GM19240 (cell line): ENCODE data around the gene ALOX12.
"Not testable (repeated sequence)": the region's sequence is repeated elsewhere in the genome, so short reads cannot be mapped to it uniquely, and the experiment has no call there.

Experiments
- DNase-seq: peaks from one replicate; pipeline ENCODE4 v3.0.0; 2011; ENCODE audit warnings: low spot score; ENCODE audit not compliant: insufficient read length

ALOX12 gene

DNA sequence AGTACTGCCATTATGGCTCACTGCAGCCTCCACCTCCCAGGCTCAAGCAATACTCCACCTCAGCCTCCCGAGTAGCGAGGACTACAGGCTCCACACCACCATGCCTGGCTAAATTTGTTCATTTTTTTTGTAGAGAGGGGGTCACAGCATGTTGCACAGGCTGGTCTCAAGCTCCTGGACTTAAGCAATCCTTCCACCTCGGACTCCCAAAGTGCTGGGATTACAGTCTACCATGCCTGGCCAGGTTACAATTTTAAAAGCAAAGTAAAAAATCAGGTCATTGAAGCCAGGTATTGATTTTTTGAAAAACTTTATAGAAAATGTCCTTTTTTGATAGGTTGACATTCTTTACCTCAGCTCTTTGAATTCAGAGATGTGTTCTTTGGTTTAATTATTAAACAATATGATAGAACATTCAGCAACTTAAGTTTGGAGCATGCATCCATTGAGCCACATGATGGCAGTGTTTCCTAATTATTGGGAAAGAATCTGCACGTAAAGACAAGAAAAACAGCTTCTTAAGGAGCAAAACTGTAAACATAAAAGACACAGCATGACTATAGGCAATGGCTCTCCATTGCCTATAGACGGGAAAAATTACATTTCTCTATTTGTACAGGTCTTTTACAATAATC lies 49.8 kb downstream of the ALOX12 start:
- DNase-seq, result no peak

DNA sequence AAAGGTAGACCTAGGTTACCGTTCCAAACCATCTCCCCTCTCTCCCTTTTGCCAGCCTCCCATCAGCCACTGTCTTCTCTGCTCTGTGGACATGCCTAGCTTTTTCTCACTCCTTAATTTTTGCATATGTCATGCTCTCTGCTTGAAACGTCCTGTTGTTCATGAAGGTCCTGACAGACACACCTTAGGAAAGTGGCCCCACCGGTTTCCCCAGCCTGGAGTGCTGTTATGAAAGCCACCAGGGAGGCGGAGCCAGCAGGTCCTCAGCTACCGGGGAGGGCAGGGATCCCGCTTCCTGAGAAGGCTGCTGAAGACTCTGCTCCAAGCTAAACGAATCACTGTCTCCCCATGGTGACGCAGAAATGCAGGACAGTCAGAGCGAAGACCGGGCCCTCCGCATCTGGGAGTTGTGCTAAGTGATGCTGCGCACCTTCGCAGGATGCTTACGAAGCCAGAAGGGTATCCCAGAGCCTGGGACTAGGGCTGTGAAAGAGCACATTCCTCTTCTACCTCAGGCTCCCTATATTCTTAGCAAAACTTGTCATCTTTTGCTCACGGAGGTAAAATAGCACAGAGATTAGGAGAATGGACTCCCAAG lies 50.4 kb downstream of the ALOX12 start:
- DNase-seq, result no peak

DNA sequence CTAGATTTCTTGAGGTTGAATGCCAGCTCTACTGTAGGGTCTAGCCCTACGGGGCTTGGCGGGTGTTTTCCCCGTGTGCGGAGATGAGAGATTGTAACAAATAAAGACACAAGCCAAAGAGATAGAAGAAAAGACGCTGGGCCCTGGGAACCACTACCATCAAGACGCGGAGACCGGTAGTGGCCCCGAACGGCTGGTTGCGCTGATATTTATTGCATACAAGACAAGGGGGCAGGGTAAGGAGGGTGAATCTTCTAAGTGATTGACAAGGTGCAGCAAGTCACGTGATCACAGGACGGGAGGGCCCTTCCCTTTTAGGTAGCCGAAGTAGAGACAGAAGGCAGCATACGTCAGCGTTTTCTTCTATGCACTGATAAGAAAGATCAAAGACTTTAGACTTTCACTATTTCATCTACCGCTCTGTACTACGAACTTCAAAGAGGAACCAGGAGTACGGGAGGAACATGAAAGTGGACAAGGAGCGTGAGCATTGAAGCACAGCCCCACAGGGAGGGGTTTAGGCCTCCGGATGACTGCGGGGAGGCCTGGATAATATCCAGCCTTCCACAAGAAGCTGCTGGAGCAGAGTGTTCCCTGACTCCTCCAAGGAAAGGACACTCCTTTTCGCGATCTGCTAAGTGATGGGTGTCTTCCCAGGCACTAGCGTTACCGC lies 51.0 kb downstream of the ALOX12 start:
- not testable (repeated sequence) for DNase-seq

DNA sequence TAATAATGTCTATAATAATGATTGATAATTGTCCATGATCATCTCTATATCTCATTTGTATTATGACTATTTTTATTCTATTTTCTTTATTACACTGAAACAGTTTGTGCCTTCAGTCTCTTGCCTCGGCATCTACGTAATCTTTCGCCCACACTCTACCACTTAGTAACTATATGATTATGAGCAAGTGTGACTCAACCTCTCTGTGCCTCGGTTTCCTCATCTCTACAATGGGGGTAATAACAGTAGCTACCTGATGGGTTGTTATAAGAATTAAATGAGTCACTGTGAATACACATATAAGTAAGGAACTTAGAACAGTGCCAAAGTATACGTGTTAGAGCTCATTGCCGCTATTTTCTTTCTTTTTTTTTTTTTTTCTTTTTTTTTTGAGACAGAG lies 51.7 kb downstream of the ALOX12 start:
- DNase-seq, result no peak

DNA sequence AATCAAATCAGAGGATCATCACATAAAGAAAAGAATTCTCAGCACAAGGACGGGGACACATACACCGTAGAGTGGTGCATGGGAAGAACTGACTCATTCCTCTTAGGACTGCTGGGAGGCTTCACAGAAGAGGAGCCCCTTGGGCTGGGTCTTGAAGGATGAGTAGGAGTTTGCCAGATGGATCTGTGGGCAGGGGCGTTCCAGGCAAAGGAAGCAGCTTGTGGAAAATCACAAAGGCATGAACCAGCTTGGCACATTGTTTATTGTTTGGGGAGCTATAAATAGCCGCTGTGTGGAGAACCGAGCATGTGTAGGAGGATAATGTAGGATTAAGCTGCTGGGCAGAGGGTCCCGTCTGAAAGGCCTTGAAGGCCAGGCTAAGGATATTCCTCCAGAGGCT lies 53.1 kb downstream of the ALOX12 start:
- no peak for DNase-seq

DNA sequence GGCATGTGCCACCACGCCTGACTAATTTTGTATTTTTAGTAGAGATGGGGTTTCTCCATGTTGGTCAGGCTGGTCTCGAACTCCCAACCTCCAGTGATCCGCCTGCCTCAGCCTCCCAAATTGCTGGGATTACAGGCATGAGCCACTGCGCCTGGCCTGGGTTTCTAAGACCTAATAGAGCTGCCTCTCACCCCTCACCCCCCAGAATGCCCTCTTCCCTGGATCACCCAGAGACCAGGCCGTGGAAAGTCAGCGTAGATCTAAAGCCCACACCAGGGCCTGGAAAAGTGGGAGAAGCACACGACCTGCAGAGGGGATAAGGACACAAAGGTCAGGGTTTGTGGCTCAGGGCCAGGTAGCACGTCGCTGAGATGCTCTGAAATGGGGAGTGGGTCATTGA lies 54.7 kb downstream of the ALOX12 start:
- DNase-seq, result not testable (repeated sequence)

DNA sequence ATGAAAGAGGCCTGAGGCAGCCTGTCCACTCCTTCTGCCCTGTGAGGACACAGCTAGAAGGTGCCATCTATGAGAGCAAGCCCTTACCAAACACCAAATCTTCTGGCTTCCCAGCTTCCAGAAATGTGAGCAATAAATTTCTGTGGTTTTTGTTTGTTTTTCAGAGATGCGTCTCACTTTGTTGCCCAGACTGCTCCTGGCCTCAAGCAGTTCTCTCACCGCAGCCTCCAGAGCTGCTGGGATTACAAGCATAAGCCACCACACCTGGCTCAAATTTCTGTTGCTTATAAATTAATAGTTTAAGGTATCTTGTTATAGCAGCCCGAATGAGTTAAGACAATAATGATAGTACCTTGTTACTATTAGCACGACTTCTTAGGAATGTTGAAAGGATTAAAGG lies 60.5 kb downstream of the ALOX12 start:
- DNase-seq, result no peak

DNA sequence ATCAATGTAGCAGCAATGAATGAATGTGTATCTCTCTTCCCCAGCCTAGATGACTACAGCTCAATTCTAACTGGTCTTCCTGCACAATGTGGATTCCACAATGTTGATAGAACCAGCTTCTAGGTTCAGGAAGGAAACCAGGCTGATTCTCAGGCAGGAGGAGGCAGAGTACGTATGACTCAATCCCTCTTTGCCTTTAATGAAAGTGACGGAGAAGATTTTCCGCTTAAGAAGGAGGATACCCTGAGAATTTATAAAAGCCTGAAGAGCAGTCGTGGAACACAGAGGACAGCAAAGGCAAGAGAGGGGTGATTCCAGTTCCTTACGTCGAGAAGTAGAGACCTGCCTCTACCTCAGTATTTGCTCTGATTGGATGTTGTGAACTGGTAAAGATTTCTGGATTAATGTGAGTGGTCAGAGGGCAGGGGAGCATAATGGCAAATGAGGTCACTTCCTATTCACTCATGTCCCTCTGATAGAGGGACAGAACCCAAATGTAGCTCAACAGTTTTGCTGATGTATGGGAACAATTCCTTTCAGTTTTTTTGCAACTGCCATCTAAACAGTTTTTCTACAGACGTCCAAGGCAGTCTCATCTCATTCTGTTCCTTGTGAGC lies 63.1 kb downstream of the ALOX12 start:
- no peak for DNase-seq
